Hematopoietic multipotent progenitor cell treated with erythropoietin and hydrocortisone succinate and interleukin-3 and kit ligand, for 8 days (in vitro differentiated cells): ENCODE data around the gene PGA5.
"Not testable (repeated sequence)": the region's sequence is repeated elsewhere in the genome, so short reads cannot be mapped to it uniquely, and the experiment has no call there.

ENCODE experiments used
- DNase-seq: peaks from one replicate; pipeline ENCODE4 v3.0.0-alpha.2; 2015

PGA5 gene

GRCh38 chr11:61240875-61241274 lies at the start of gene PGA5:
PGA5 (plus strand) TSS chr11:61241175; CDS start chr11:61241227, 52 bp downstream.
- DNase-seq, result not testable (repeated sequence)

GRCh38 chr11:61193596-61193995 lies 47.4 kb upstream of the PGA5 start:
- no peak for DNase-seq

DNA sequence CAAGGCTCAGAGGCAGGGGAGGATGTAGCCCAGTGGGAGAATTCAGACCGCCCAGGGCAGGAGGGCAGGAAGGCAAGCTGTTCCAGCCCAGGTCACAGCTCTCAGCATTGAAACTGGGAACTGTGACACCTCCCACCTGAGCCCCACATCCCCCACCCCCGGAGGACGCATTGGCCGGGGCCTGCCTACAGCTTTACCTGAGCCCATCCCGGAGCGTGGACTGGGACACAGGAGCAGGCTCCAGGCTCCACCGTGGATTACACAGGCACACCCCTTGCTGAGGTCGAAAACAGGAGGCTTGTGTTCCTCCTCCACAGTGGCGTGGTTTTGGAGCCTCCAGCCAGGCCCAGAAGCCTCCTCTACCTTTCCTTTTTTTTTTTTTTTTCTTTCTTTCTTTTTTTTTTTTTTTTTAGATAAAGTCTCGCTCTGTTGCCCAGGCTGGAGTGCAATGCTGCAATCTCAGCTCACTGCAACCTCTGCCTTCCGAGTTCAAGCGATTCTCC lies 46.8 kb upstream of the PGA5 start:
- DNase-seq, result no peak

GRCh38 chr11:61194981-61195695 lies 45.8 kb upstream of the PGA5 start:
- DNase-seq, result no peak

GRCh38 chr11:61195719-61196118 lies 45.3 kb upstream of the PGA5 start:
- no peak for DNase-seq

DNA sequence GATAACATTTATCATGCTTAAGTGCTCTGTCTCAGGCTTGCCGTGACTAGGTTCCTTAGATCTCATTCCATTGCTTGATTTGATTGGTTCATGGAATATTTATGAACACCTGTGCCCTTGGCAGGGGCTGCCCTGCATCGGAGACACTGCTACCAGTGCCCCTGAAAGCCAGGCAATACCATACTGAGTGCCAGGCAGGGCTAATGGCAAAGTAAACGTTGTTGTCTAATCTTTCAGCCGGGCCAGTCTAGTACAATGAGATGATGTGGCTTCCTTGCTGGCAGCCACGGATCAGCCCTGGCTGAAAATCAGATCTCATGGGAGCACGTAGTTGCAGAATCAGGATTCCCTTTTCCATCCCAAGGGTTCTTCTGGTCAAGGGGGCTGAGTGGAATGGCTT lies 42.6 kb upstream of the PGA5 start:
- DNase-seq, result no peak

DNA sequence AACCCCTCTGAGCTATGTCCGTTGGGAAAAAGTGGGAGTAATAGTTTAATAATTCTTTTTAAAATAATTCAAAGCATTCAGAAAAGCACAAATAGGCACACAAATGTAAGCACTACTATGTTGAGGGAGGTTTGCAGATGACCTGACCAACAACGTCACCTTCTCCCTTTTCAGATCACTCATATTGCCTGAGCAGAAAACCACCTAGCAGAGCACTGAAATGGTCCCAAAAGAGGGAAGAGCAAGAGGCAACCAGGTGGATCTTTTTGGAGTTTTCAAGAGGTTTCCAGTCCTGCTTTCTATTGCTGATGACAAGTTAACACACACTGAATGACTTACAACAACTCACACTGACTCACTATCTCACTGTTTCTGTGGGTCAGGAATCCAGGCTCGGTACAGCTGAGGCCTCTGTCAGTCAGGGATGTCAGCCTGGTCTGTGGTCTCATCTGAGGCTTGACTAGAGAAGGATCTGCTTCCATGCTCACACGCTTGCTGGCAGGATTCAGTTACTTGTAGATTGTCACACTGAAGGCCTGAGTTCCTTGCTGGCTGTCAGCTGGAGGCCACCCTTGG lies 41.9 kb upstream of the PGA5 start:
- no peak for DNase-seq

DNA sequence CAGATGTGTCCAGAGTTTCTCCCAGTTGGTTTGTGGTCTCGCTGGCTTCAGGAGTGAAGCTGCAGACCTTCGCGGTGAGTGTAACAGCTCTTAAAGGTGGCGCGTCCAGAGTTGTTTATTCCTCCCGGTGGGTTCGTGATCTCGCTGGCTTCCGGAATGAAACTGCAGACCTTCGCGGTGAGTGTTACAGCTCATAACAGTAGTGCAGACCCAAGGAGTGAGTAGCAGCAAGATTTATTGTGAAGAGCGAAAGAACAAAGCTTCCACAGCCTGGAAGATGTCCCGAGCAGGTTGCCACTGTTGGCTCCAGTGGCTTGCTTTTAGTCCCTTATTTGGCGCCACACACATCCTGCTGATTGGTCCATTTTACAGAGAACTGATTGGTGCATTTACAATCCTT lies 39.5 kb upstream of the PGA5 start:
- DNase-seq, result no peak

- not testable (repeated sequence) for DNase-seq
These were observed 37.8 kb upstream of the PGA5 start, which contains the start of gene PGA3 for GRCh38 chr11:61202950-61203746. PGA3 (plus strand) TSS chr11:61203515; CDS start chr11:61203565, 50 bp downstream.

GRCh38 chr11:61203873-61204272 lies 37.1 kb upstream of the PGA5 start:
- DNase-seq, result not testable (repeated sequence)

DNA sequence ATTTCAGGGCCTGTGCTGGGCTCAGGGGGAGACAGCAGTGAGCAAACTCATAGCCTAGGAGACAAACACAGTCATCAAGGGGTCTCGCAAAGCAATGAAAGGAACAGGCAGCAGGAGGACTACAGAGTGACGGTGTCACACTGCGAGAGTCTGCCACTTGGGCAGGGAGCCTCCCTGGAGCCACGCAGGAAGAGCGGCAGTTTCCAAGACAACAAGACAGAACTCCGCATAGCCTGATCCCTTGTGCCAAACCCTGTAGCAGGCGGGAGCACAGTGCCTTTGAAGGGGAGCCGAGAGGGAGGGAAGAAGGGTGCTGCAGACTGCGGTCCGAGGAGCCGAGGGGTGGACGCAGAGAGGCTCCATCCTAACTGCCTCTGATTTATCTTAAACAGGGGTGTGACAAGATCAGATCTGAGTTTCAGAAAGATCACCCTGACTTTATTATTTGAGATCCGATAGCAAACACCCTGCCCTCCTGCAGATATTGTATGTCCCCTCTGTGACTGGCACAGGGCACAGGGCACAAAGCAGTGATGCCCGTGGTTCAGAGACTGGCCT lies 36.4 kb upstream of the PGA5 start:
- DNase-seq, result not testable (repeated sequence)

DNA sequence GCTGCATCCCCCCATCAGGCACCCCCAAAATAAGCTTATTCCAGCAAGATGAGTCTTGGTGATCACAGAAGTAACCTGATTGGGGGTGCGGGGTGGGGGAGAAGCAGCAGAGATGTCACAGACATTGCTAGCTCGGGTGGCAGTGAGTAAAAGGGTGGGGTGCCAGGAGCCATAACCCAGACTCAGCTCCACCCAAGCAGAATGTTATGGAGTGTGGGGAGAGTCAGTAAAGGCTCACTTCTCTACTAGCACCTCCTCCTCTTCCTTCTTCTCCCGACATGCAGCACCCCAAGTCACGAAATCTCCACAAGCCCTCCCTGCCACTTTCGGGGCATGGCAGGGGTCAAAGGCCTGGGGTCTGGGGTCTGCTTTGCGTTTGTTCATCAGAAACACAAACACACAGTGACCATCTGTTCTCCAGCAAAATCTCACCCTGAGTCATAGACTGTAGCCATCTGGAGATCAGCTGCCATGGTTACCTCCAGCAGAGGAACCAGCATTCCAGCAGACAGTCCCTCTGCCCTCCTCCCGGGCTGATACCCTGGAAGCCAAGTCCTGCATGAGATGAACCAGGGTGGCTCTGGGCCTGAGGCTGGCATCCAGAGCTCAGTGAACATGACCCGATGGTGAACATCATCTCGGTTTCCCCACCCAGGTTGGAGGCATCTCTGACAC lies 33.2 kb upstream of the PGA5 start:
- not testable (repeated sequence) for DNase-seq

DNA sequence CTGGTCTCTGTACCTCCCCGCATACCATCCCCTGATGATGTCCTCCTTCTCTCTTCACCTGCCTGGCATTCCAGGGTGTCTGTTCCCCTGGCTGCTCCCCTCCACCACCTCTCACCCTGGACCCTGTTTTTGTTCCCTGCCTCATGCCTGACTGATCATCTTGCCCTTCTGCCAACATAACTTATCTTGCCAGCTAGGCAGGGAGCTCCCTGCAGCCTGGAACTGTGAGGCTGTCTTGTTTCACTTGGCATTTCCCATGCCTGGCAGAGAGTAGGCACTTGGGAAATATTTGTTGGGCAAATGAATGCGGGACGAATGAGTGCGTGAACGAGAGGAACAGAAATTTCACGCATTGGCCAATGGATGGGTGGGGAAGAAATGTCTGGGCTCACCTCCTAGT lies 30.3 kb upstream of the PGA5 start:
- DNase-seq, result not testable (repeated sequence)

DNA sequence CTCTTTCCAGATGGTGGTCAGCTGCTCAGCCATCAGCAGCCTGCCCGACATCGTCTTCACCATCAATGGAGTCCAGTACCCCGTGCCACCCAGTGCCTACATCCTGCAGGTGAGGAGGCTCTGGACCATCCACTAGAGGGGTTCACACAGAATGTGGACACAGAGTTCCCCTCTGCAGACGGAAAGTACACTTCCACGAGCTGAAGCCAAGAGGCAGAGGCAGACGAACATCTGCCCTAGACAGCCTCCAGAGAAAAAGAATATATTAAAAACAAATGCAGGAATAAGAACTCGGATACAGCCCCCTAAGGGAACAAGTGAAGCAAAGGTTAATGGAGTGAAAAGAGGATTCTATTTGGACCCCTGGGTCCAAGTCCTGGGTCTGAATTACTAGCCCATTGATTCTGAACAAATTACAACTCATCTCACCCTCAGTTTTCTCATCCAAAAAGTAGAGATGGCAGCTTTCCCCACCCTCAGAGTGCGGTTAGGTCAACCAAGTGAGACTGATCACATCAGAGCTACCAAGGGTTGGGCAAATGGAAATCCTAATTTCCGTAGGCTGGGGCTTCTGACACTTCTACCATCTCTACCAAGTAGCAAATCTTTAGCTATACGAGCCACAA lies 29.5 kb upstream of the PGA5 start:
- not testable (repeated sequence) for DNase-seq

DNA sequence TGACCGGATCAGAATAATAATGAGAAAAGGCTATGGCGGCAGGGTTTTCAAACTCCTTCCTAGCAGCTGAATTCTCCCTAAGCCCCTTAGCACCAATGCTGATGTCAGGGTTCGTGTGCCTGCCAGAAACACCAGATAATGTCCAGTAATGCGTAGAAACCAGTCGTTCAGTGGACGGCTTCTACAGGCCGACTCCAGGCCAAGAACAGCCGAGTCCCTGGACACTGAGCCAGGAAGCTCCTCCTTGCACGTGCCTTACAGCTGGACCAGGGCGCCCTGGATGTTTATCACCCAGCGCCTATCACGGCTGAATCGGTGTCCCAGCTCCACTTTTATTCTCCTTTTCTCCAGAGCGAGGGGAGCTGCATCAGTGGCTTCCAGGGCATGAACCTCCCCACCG lies 28.8 kb upstream of the PGA5 start:
- not testable (repeated sequence) for DNase-seq

- DNase-seq, result not testable (repeated sequence)
These were observed 27.2 kb upstream of the PGA5 start for GRCh38 chr11:61213711-61214324.

DNA sequence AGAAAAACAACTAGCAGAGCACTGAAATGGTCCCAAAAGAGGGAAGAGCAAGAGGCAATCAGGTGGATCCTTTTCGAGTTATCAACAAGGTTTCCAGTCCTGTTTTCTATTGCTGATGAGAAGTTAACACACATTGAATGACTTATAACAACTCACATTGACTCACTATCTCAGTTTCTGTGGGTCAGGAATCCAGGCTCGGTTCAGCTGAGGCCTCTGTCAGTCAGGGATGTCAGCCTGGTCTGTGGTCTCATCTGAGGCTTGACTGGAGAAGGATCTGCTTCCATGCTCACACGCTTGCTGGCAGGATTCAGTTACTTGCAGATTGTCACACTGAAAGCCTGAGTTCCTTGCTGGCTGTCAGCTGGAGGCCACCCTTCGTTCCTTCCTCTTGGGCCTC lies 22.7 kb upstream of the PGA5 start:
- not testable (repeated sequence) for DNase-seq

- not testable (repeated sequence) for DNase-seq
These were observed 22.0 kb upstream of the PGA5 start for GRCh38 chr11:61219016-61219415.

DNA sequence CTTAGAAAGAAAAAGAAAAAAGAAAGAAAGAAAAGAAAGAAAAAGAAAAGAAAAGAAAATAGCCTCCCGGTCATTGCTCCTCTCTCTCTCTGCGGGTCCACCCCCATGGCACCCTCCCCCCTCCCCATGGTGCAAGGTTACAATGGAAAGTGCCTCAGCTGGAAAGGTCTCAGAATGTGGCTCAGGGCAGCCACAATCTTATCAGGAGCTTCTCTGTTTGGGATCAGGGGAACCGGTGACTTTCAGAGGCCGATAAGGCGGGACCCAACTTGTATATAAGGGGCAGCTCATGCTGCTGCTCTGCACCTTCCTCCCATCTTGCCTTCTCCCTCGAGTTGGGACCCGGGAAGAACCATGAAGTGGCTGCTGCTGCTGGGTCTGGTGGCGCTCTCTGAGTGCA lies 18.9 kb upstream of the PGA5 start, which contains the start of gene PGA4:
TSS of gene PGA4 (plus strand) at position 301 of the 400 bp plus-strand sequence. CDS start at position 355, 54 bp downstream.
- DNase-seq, result not testable (repeated sequence)

- DNase-seq, result not testable (repeated sequence)
These were observed 18.3 kb upstream of the PGA5 start for GRCh38 chr11:61222692-61223091.

- not testable (repeated sequence) for DNase-seq
These were observed 14.4 kb upstream of the PGA5 start for GRCh38 chr11:61226457-61227137.
